Esophagus squamous epithelium (tissue), 4 donors: Measurements from ENCODE around the gene C16orf74.

Experiments
- POLR2A ChIP-seq, 4 donors: fragments of 450-650 bp; IDR thresholded peaks; one replicate each; pipeline ENCODE4 v1.6.1; 2017; ENCODE audit warnings: antibody characterized with exemption in 4 of 4, mild to moderate bottlenecking in 4 of 4, moderate library complexity in 3 of 4
- TF ChIP-seq, protein P1 (sequence below), 6 experiments: fragments of 450-650 bp in 4 of 6; fragments of 200-600 bp in 2 of 6; sonication (generic) in 2 of 6; IDR thresholded peaks; one replicate each; pipeline ENCODE4 v1.5.1; 2016 to 2019; ENCODE audit warnings: antibody characterized with exemption in 6 of 6, mild to moderate bottlenecking in 4 of 6, moderate library complexity in 4 of 6

DNA sequence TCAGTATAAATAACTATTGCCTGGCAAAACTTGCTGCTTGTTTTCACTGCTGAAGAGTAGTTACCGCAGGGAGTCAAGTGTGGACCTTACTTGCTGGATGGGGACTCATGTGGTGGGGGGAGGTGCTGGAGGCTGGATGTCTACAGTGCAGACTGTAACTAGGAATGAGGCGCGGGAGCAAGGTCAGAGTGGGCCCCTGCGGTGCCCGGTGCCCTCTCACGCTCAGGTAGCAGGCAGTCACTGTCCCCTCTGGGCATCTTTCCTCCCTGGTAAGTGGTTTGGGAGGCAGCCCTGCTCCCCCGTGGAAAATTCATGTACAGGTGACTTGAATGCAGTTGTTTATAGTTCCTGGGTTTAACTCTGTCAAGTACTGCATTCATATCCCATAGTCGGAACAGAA, 43.8 kb upstream of the C16orf74 start:
- TF ChIP-seq, protein P1, sequence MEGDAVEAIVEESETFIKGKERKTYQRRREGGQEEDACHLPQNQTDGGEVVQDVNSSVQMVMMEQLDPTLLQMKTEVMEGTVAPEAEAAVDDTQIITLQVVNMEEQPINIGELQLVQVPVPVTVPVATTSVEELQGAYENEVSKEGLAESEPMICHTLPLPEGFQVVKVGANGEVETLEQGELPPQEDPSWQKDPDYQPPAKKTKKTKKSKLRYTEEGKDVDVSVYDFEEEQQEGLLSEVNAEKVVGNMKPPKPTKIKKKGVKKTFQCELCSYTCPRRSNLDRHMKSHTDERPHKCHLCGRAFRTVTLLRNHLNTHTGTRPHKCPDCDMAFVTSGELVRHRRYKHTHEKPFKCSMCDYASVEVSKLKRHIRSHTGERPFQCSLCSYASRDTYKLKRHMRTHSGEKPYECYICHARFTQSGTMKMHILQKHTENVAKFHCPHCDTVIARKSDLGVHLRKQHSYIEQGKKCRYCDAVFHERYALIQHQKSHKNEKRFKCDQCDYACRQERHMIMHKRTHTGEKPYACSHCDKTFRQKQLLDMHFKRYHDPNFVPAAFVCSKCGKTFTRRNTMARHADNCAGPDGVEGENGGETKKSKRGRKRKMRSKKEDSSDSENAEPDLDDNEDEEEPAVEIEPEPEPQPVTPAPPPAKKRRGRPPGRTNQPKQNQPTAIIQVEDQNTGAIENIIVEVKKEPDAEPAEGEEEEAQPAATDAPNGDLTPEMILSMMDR (IDR thresholded peaks at IDR 0.05) = no peak
- TF ChIP-seq POLR2A (IDR thresholded peaks at IDR 0.05) = no peak
